ENCODE data around the gene SNX15. TPM values are rescaled to one million over a fixed set of nuclear protein-coding genes. Genes with fewer than 3 reads are reported as not detected.

Gene SNX15
- total and polyA plus RNA-seq, 2 donors: 9.4 to 34.5 TPM

DNA sequence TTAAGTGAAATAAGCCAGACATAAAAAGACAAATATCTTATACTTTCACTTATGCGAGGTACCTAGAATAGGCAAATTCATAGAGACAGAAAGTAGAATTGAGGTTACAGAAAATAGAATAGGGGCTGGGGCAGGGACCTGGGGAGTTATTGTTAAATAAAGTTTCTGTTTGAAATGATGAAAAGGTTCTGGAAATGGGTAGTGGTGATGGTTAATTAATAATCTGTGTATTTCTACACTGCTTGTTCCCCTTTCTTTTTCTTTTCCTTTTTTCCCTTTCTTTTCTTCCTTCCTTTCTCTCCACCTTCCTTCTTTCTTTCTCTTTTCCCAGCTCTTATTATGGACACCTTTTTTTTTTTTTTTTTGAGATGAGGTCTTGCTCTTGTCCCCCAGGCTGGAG is 28.3 kb downstream of the SNX15 start:
- whole genome bisulfite sequencing: 86% methylated on average over 1 of the region's 1 CpG
- Histone ChIP-seq H3K4me3 (ENCODE audit: low read depth, low read length) (no peak overlapping the region), H3K36me3 (ENCODE audit: insufficient read depth) (no peaks in the 10 kb centered on the region), H3K4me1 (ENCODE audit: insufficient read depth) (no peaks in the 10 kb centered on the region), H3K27ac (ENCODE audit: low read depth) (no peak overlapping the region)
- DNase-seq (ENCODE audit: extremely low spot score): no peak

DNA sequence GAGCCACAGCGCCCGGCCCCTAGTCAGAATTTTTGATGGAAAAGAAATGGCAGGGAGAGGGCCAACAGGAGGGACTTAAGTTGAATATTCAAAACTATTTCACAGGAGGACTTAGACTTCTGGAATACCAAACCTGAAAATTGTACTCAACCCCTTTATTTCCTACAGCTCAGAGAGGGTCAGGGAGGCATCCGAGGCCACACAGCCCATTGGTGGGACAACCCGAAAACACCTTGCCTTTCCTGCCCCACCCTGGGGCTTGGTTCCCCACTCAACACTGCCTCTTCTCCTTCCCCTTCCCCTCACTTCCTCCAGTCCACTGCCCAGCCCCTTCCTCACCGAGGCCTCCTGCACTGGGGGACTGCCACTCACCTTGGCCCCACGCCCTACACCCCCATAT is 29.8 kb downstream of the SNX15 start:
- WGBS: 88% methylated on average over 6 of the region's 6 CpGs
- H3K36me3 ChIP-seq (ENCODE audit: insufficient read depth): no peaks in the 10 kb centered on the region
- no peaks in the 10 kb centered on the region for H3K4me1 ChIP-seq (ENCODE audit: insufficient read depth)
- H3K27ac ChIP-seq (ENCODE audit: low read depth): no peak overlapping the region
- H3K4me3 ChIP-seq (ENCODE audit: low read depth, low read length): no peak overlapping the region
- DNase-seq (ENCODE audit: extremely low spot score): no peak

DNA sequence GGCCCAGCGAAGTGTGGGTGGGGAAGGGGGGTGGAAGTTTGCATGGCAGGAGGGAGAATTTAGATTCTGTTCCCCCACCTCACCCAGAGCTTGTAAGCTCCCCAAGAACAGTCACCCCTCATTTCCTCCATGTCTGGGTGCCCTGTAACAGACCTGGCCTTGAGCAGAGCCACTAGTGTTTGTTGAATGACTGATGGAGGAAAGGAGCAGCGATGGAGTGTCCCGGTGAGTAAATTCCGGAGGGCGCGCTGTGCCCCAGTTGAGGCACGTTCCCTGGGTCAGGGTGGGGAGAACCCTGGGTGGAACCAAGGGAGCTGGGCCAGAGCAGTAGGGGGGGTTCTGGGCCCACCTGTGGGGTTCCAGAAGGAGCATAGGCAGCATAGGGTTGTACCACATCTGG is 30.3 kb downstream of the SNX15 start:
- Histone ChIP-seq H3K4me1 (ENCODE audit: insufficient read depth) (no peaks in the 10 kb centered on the region), H3K4me3 (ENCODE audit: low read depth, low read length) (no peak overlapping the region), H3K36me3 (ENCODE audit: insufficient read depth) (no peaks in the 10 kb centered on the region), H3K27ac (ENCODE audit: low read depth) (no peak overlapping the region)
- DNase-seq (ENCODE audit: extremely low spot score): no peak
- WGBS: 91% methylated on average over 7 of the region's 7 CpGs

DNA sequence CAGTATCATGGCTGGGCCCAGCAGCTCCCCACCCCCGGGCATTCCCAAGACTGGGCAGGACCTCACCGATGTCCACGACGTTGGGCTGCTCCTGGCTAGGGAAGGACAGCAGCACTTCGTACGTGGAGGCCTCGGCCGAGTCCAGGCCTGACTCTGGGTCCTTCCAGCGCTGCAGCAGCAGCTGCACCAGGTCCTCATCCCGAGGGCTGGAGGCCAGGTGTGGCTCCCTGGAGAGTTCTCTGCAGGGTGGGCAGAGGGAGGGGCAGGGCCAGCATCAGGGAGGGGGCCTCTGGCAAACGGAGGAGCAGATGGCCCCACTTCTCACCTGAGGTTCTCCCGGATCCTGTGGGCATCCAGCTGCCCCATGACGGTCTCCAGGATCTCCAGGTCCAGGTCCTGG is 30.8 kb downstream of the SNX15 start:
- H3K4me1 ChIP-seq (ENCODE audit: insufficient read depth): no peaks in the 10 kb centered on the region
- H3K4me3 ChIP-seq (ENCODE audit: low read depth, low read length): no peak overlapping the region
- H3K27ac ChIP-seq (ENCODE audit: low read depth): no peak overlapping the region
- 67% methylated on average over 13 of the region's 13 CpGs for WGBS
- DNase-seq (ENCODE audit: extremely low spot score): no peak
- no peaks in the 10 kb centered on the region for H3K36me3 ChIP-seq (ENCODE audit: insufficient read depth)

DNA sequence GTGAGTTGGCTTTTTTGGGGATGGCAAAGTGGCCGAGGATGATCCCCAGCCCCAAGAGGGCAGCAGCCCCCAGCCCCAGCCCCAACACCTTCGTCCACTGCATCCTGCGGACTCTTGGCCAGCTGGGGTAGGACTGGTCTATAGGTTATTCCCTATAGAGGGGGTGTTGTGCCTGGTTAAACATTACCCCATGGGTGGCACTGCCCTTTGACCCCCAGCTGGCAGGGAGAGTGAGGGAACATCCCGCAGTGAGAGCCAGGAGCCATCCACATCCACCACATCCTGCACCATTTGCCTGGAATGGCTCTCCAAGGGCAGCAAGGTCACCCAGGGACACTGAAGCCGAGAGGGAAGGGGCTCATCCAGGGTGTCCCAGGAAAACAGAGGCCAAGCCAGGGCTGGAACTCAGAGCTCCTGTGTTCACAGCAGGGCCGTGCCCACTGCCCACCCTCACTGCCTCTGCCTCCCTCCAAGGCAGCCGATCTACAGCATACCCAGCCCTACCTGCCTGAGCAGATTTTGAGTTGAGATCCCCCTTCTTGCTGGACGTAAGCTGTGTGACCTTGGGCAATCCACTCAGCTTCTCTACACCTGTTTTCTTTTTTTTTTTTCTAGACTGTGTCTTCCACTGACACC is 31.3 kb downstream of the SNX15 start, which contains the start of gene NAALADL1:
Gene NAALADL1 (minus strand): TSS at position 135 of the 636 bp plus-strand sequence. CDS start 32 bp downstream, at position 103.
- no peak within 1 kb of the TSS for H3K4me3 ChIP-seq (ENCODE audit: low read depth, low read length)
- H3K36me3 ChIP-seq (ENCODE audit: insufficient read depth): no peaks in the 10 kb centered on the region
- H3K4me1 ChIP-seq (ENCODE audit: insufficient read depth): no peaks in the 10 kb centered on the region
- DNase-seq (ENCODE audit: extremely low spot score): no peak
- H3K27ac ChIP-seq (ENCODE audit: low read depth): no peak within 1 kb of the TSS
- WGBS: 78% methylated on average over 8 of the region's 8 CpGs

DNA sequence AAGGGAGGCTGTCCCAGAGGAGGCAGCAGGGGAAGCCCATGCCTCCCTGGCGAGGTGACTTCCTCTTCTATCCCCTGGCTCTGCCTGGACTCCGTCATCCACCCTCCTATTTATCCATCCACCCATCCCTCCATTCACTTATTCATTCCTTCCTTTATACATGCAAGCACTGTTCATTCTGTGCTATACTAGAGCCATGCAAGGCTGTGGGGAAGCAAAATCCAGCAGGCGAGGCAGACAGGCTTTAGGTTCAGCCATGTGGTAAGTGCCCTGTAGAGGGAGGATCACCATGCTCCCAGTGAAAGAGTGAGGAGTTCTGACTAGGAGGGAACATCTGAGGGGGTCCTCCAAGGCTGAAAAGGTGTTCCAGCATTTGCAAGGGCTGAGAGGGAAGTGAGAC is 32.3 kb downstream of the SNX15 start:
- no peak overlapping the region for H3K27ac ChIP-seq (ENCODE audit: low read depth)
- 52% methylated on average over 3 of the region's 3 CpGs for whole genome bisulfite sequencing
- H3K4me3 ChIP-seq (ENCODE audit: low read depth, low read length): no peak overlapping the region
- no peaks in the 10 kb centered on the region for H3K4me1 ChIP-seq (ENCODE audit: insufficient read depth)
- no peaks in the 10 kb centered on the region for H3K36me3 ChIP-seq (ENCODE audit: insufficient read depth)
- no peak for DNase-seq (ENCODE audit: extremely low spot score)

DNA sequence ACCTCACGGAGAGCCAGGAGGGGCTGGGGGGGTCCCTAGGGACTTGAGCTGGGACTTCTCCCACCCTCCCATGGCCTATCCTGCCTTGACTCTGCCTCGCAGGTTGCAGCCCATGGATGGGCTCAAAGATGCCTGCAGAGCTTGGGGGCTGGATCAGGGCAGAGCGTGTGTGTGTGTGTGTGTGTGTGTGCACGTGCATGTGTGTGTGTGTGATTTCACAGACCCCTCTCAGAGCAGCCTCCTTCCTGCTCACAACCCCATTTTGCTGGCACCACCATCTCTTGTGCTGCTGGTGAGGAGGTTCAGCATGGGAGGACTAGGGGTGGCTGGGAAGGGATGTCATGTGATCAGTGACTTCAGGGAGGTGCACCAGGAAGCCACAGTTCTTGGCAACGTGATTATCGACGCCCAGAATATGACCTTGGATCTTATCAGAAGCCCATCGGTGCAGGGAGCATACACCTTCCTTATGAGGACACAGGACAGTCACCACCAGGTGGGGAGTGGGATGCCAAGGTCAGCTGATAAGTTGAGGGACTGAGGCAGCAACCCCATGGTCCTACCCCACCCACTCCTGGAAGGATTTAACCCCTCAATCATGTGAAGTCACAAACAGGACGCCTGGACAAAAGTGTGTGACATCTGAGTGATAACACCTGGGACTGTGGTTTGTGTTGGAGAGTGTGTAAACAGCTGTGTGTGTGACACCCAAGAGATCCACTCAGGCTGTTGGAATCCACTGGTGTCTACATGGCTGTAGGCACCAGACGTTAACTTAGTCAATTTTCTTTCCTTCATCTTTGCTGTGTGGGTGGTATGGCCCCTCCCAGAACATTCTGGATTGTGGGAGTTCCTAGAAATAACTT is 33.0 kb downstream of the SNX15 start:
- Histone ChIP-seq H3K36me3 (ENCODE audit: insufficient read depth) (no peaks in the 10 kb centered on the region), H3K4me3 (ENCODE audit: low read depth, low read length) (no peak overlapping the region), H3K27ac (ENCODE audit: low read depth) (no peak overlapping the region), H3K4me1 (ENCODE audit: insufficient read depth) (no peaks in the 10 kb centered on the region)
- 51% methylated on average over 10 of the region's 10 CpGs for WGBS
- no peak for DNase-seq (ENCODE audit: extremely low spot score)

DNA sequence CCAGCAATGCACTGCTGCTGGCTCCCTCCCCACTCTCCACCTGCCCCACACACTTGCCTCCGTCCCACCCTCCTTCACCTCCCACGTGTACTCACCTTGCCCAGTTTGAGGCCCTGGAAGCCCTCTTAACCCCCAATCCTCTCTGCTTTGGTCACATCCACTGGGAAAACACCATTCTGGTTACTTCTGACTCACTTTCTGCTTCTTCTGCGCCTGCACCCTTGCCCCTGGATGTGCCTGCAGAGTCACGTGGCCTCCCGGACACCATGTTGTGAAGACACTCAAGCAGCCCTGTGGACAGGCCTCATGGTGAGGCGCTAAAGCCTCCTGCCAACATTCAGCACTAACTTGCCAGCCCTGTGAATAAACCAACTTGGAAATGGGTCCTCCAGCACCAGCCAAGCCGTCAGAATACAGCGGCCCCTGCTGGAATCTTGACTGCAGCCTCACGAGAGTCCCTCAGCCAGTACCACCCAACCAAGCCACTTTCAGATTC is 33.7 kb downstream of the SNX15 start:
- H3K4me3 ChIP-seq (ENCODE audit: low read depth, low read length): no peak overlapping the region
- H3K27ac ChIP-seq (ENCODE audit: low read depth): no peak overlapping the region
- no peaks in the 10 kb centered on the region for H3K36me3 ChIP-seq (ENCODE audit: insufficient read depth)
- 59% methylated on average over 9 of the region's 9 CpGs for WGBS
- no peak for DNase-seq (ENCODE audit: extremely low spot score)
- H3K4me1 ChIP-seq (ENCODE audit: insufficient read depth): no peaks in the 10 kb centered on the region

DNA sequence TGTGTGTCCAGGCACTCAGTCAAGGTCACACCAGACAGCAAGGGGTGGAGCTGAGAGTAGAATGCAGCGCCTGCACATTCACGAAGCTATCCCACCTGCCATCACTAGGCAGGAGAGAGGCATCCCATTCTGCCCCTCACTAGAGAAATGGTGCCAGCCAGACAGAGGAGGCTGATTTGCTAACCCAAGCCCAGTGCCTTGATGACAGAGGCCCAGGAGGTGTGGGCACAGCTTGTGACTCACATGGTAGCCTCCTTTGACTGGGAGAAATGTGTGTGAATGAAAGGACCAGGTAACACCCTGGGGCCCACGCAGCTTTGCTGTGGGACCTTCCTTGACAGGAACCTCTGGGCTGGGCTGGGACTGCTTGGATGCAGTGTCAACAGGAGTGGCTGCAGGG is 36.3 kb downstream of the SNX15 start:
- H3K4me3 ChIP-seq (ENCODE audit: low read depth, low read length): no peak overlapping the region
- H3K4me1 ChIP-seq (ENCODE audit: insufficient read depth): no peaks in the 10 kb centered on the region
- H3K27ac ChIP-seq (ENCODE audit: low read depth): no peak overlapping the region
- no peak for DNase-seq (ENCODE audit: extremely low spot score)
- 74% methylated on average over 3 of the region's 3 CpGs for WGBS
- no peaks in the 10 kb centered on the region for H3K36me3 ChIP-seq (ENCODE audit: insufficient read depth)

DNA sequence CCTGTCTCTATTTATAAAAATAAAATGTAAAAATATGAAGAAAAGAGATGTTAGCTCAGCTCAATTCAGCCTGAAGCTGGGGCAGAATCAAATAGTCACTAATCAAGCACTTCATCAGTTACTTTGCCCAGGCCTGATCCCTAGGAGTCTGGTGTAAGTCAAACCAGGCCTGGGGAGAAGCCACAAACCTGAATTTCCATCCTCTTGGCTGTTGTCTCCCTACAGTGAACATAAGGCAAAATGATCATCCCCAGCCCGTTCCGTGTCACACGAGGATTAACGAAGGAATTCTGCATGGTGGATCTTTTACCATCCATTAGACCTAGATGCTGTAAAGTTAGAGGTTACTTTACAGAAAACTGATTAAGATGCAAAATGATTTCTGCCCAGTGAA is 37.6 kb downstream of the SNX15 start:
- no peak for DNase-seq (ENCODE audit: extremely low spot score)
- H3K4me3 ChIP-seq (ENCODE audit: low read depth, low read length): no peak overlapping the region

DNA sequence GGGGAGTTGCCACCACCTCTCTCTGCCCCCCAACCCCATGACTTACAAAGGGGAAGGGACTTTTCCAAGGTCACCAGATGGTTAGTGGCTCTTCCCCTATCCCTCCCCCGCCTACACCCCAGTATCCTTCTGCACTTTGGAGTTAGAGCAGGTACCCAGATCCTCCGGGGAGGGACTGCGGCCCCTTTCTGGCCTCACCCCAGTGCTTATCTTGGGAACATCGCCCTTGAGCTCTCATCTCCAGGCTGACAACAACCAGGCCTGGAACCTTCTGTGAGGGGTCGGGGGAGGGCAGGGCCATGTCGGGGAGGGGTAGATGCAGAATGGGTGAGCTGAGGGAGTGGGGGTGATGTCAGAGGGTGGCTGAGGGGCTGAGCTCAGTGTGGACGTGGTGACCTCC is 38.6 kb downstream of the SNX15 start:
- no peaks in the 10 kb centered on the region for H3K36me3 ChIP-seq (ENCODE audit: insufficient read depth)
- WGBS: 72% methylated on average over 7 of the region's 7 CpGs
- H3K4me3 ChIP-seq (ENCODE audit: low read depth, low read length): no peak overlapping the region
- H3K27ac ChIP-seq (ENCODE audit: low read depth): no peak overlapping the region
- no peak for DNase-seq (ENCODE audit: extremely low spot score)
- H3K4me1 ChIP-seq (ENCODE audit: insufficient read depth): no peaks in the 10 kb centered on the region

More for the DNA sequence above, 37.6 kb downstream of the SNX15 start:
- H3K27ac ChIP-seq (ENCODE audit: low read depth): no peak overlapping the region
- no peaks in the 10 kb centered on the region for H3K36me3 ChIP-seq (ENCODE audit: insufficient read depth)
- H3K4me1 ChIP-seq (ENCODE audit: insufficient read depth): no peaks in the 10 kb centered on the region
- WGBS: 72% methylated on average over 4 of the region's 4 CpGs

DNA sequence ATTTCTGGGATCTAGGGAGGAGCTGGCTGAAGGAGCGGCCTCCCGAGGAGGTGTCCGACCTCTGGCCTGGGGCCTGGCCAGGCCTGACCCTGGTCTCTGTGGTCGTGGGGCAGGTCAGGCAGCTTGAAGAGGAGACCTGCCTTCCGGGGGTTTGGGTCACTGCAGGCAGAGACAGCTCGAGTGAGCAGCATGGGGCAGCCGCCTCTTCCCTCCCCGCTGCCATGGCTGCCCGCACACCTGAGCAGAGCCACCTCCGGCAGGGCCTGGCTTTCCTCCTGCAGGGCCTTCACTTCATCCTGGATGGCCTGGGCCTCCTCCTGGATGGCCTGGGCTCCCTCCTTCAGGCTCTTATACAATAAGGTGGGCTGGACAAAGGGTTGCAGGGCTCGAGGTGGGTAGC is 39.1 kb downstream of the SNX15 start:
- H3K36me3 ChIP-seq (ENCODE audit: insufficient read depth): no peaks in the 10 kb centered on the region
- DNase-seq (ENCODE audit: extremely low spot score): no peak
- 70% methylated on average over 11 of the region's 11 CpGs for WGBS

DNA sequence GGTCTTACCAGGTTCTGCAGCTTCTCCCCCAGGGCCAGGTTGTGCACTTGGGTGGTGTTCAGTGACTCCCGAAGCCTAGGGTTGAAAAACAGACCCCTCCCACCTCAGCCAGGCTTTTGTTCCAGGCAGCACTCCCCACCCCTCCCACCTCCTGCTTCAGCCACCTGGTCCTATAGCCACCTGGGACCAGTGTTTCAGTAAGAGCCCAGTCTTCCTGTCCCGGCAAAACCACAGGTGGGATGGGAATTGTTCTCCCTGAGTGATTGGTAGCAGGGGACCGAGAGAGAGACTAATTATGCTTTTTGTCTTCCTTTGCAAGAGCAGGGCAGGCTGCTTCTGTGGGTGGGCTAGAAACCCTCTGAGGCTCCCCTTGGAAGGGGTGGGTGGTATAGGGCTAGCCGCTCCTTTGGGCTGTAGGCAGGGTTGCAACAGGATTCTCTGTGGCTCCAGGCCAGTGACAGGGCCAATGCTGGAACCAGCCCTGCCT is 39.6 kb downstream of the SNX15 start:
- H3K4me1 ChIP-seq (ENCODE audit: insufficient read depth): no peaks in the 10 kb centered on the region
- no peaks in the 10 kb centered on the region for H3K36me3 ChIP-seq (ENCODE audit: insufficient read depth)
- no peak overlapping the region for H3K27ac ChIP-seq (ENCODE audit: low read depth)
- H3K4me3 ChIP-seq (ENCODE audit: low read depth, low read length): no peak overlapping the region
- 66% methylated on average over 4 of the region's 4 CpGs for WGBS
- no peak for DNase-seq (ENCODE audit: extremely low spot score)

More for the DNA sequence above, 39.1 kb downstream of the SNX15 start:
- Histone ChIP-seq H3K4me3 (ENCODE audit: low read depth, low read length) (no peak overlapping the region), H3K27ac (ENCODE audit: low read depth) (no peak overlapping the region), H3K4me1 (ENCODE audit: insufficient read depth) (no peaks in the 10 kb centered on the region)

DNA sequence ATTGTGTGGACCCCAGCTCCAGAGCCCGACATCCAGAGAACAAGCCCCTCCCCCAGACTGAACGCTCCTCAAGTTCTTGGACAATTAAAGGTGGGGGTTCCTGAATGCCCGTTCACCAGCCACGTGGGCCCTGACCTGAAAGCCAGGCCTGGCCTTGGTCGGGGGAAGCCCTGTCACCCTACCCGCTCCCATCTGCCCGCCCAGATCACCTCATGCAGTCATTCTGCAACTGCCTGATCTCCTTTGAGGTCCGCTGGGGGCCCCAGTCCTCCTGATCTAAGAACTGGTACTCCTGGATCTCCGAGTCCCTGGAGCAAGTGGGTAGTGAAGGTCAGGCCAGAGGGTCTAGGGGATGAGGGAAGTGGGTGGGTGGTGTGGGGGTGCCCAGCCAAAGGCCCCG is 40.2 kb downstream of the SNX15 start:
- Histone ChIP-seq H3K36me3 (ENCODE audit: insufficient read depth) (no peaks in the 10 kb centered on the region), H3K4me3 (ENCODE audit: low read depth, low read length) (no peak overlapping the region), H3K4me1 (ENCODE audit: insufficient read depth) (no peaks in the 10 kb centered on the region), H3K27ac (ENCODE audit: low read depth) (no peak overlapping the region)
- WGBS: 76% methylated on average over 10 of the region's 10 CpGs
- DNase-seq (ENCODE audit: extremely low spot score): no peak

Data from urinary bladder (tissue), 4 donors.